Urinary bladder (tissue), 4 donors: Measurements from ENCODE around the gene PLXNC1. TPM values are rescaled to one million over a fixed set of nuclear protein-coding genes. Genes with fewer than 3 reads are reported as not detected.

ENCODE experiments used
- DNase-seq: peaks from one replicate; pipeline ENCODE4 v3.0.0-alpha.2; 2015; ENCODE audit errors: extremely low spot score
- H3K27ac ChIP-seq: one replicate; pipeline ENCODE4 v1.5.1; 2013; ENCODE audit warnings: low read depth, mild to moderate bottlenecking, moderate library complexity
- H3K36me3 ChIP-seq: one replicate; pipeline ENCODE4 v1.6.1; 2013; ENCODE audit warnings: mild to moderate bottlenecking, moderate library complexity; ENCODE audit not compliant: insufficient read depth
- H3K4me1 ChIP-seq: one replicate; pipeline ENCODE4 v1.6.1; 2013; ENCODE audit warnings: mild to moderate bottlenecking, moderate library complexity; ENCODE audit not compliant: insufficient read depth
- H3K4me3 ChIP-seq: one replicate; pipeline ENCODE4 v1.5.1; 2013; ENCODE audit warnings: low read depth, low read length
- WGBS: extraction: QIAGEN DNeasy Blood & Tissue Kit; methylation state at CpG from one replicate; pipeline ENCODE4 v1.1.7; 2013; 5-methylcytosine and 5-hydroxymethylcytosine counted together
- polyA plus RNA-seq: library from polyadenylated mRNA; stranded (reverse); fragments of 200-250 nt; gene quantifications from one replicate; pipeline ENCODE4 v1.2.3, GENCODE V29; 2013
- total RNA-seq: library from RNA; depleted of rRNA; stranded (reverse); fragments of >200 nt; gene quantifications from one replicate; pipeline ENCODE4 v1.2.3, GENCODE V29; 2014
- donor health status: healthy with polysubstance abuse.
- donor health status: healthy.

The PLXNC1 gene
- total and polyA plus RNA-seq, 2 donors, result 1.8 to 19.0 TPM

- Histone ChIP-seq H3K4me1 (peaks cover 1% of the 10 kb centered on the region), H3K36me3 (no peaks in the 10 kb centered on the region), H3K4me3 (no peak overlapping the region), H3K27ac (no peak overlapping the region)
- DNase-seq, result no peak
- WGBS, result 83% methylated on average over 11 of the region's 11 CpGs
Observed at GRCh38 chr12:94244165-94245133, 96.1 kb downstream of the PLXNC1 start.

GRCh38 chr12:94245631-94246383 lies 97.4 kb downstream of the PLXNC1 start:
- Histone ChIP-seq H3K36me3 (no peaks in the 10 kb centered on the region), H3K4me1 (peaks cover 1% of the 10 kb centered on the region), H3K27ac (no peak overlapping the region), H3K4me3 (no peak overlapping the region)
- DNase-seq, result no peak
- 84% methylated on average over 12 of the region's 12 CpGs for WGBS

GRCh38 chr12:94247246-94247645 lies 98.9 kb downstream of the PLXNC1 start:
- H3K36me3 ChIP-seq, result no peaks in the 10 kb centered on the region
- no peak overlapping the region for H3K4me3 ChIP-seq
- no peak overlapping the region for H3K27ac ChIP-seq
- no peak for DNase-seq
- WGBS, result 72% methylated on average over 2 of the region's 2 CpGs
- peaks cover 1% of the 10 kb centered on the region for H3K4me1 ChIP-seq

- no peaks in the 10 kb centered on the region for H3K36me3 ChIP-seq
- no peak overlapping the region for H3K27ac ChIP-seq
- 83% methylated on average over 7 of the region's 7 CpGs for WGBS
- no peak overlapping the region for H3K4me3 ChIP-seq
- DNase-seq, result no peak
- H3K4me1 ChIP-seq, result no peaks in the 10 kb centered on the region
Observed at GRCh38 chr12:94248582-94248981, 100.2 kb downstream of the PLXNC1 start.

- WGBS, result 95% methylated on average over 4 of the region's 4 CpGs
- no peak for DNase-seq
- Histone ChIP-seq H3K27ac (no peak overlapping the region), H3K36me3 (no peaks in the 10 kb centered on the region), H3K4me3 (no peak overlapping the region), H3K4me1 (no peaks in the 10 kb centered on the region)
Observed at GRCh38 chr12:94250130-94250529, 101.8 kb downstream of the PLXNC1 start.

GRCh38 chr12:94254270-94254669 lies 105.9 kb downstream of the PLXNC1 start:
- WGBS, result 86% methylated on average over 4 of the region's 4 CpGs
- DNase-seq, result no peak
- Histone ChIP-seq H3K36me3 (no peaks in the 10 kb centered on the region), H3K4me3 (no peak overlapping the region), H3K4me1 (no peaks in the 10 kb centered on the region), H3K27ac (no peak overlapping the region)

- 86% methylated on average over 3 of the region's 3 CpGs for WGBS
- Histone ChIP-seq H3K36me3 (no peaks in the 10 kb centered on the region), H3K27ac (no peak overlapping the region), H3K4me3 (no peak overlapping the region), H3K4me1 (no peaks in the 10 kb centered on the region)
- DNase-seq, result no peak
Observed at GRCh38 chr12:94255006-94255405, 106.6 kb downstream of the PLXNC1 start.

GRCh38 chr12:94255428-94255827 lies 107.1 kb downstream of the PLXNC1 start:
- DNase-seq, result no peak
- Histone ChIP-seq H3K4me3 (no peak overlapping the region), H3K36me3 (no peaks in the 10 kb centered on the region), H3K27ac (no peak overlapping the region), H3K4me1 (no peaks in the 10 kb centered on the region)

GRCh38 chr12:94258593-94258992 lies 110.2 kb downstream of the PLXNC1 start:
- no peaks in the 10 kb centered on the region for H3K4me1 ChIP-seq
- H3K4me3 ChIP-seq, result no peak overlapping the region
- DNase-seq, result no peak
- WGBS, result 87% methylated on average over 2 of the region's 2 CpGs
- no peak overlapping the region for H3K27ac ChIP-seq
- H3K36me3 ChIP-seq, result no peaks in the 10 kb centered on the region

GRCh38 chr12:94260017-94260416 lies 111.6 kb downstream of the PLXNC1 start:
- DNase-seq, result no peak
- no peak overlapping the region for H3K27ac ChIP-seq
- 95% methylated on average over 3 of the region's 3 CpGs for WGBS
- no peaks in the 10 kb centered on the region for H3K36me3 ChIP-seq
- H3K4me3 ChIP-seq, result no peak overlapping the region
- no peaks in the 10 kb centered on the region for H3K4me1 ChIP-seq

GRCh38 chr12:94260717-94261116 lies 112.3 kb downstream of the PLXNC1 start:
- Histone ChIP-seq H3K4me3 (no peak overlapping the region), H3K4me1 (no peaks in the 10 kb centered on the region), H3K27ac (no peak overlapping the region), H3K36me3 (no peaks in the 10 kb centered on the region)
- 91% methylated on average over 13 of the region's 13 CpGs for WGBS
- no peak for DNase-seq

- no peaks in the 10 kb centered on the region for H3K4me1 ChIP-seq
- H3K36me3 ChIP-seq, result no peaks in the 10 kb centered on the region
- 75% methylated on average over 2 of the region's 2 CpGs for WGBS
- H3K4me3 ChIP-seq, result no peak overlapping the region
- H3K27ac ChIP-seq, result no peak overlapping the region
- DNase-seq, result no peak
Observed at GRCh38 chr12:94261119-94261518, 112.7 kb downstream of the PLXNC1 start.

- WGBS, result 43% methylated on average over 3 of the region's 3 CpGs
- H3K4me1 ChIP-seq, result no peaks in the 10 kb centered on the region
- no peak for DNase-seq
- peak overlapping the region; percentile 36 for H3K4me3 ChIP-seq
- no peak overlapping the region for H3K27ac ChIP-seq
- no peaks in the 10 kb centered on the region for H3K36me3 ChIP-seq
Observed at GRCh38 chr12:94261786-94262185, 113.4 kb downstream of the PLXNC1 start.
